IMR-90 (cell line): ENCODE data around the gene CACNG5. TPM values are rescaled to one million over a fixed set of nuclear protein-coding genes. Genes with fewer than 3 reads are reported as not detected.

Source experiments
- ATAC-seq: fragments of 200-7000 bp; cut with Tn5 transposase; 2 replicates; pipeline ENCODE4 v1.9.1; 2020; ENCODE audit warnings: low read depth, mild to moderate bottlenecking, moderate library complexity
- BruUV-seq: library from RNA; stranded (reverse); fragments of 400-500 nt; replicated peaks from 2 replicates; lab custom pipeline; 2021; lab: Mats Ljungman, UMichigan
- CTCF ChIA-PET: fragments of 300-600 bp; formaldehyde crosslinking; extraction: SDS; loops from one replicate; lab custom pipeline; 2021; ENCODE audit warnings: antibody characterized with exemption; lab: Yijun Ruan, JAX
- POLR2A ChIA-PET: fragments of 300-600 bp; sonication (Branson Sonifier 250); formaldehyde crosslinking; loops from one replicate; lab custom pipeline; 2022; ENCODE audit warnings: antibody characterized with exemption; ENCODE audit not compliant: unreplicated experiment; lab: Charles Lee
- DNase-seq: peaks from one replicate; pipeline ENCODE4 v3.0.0; 2013
- H2AFZ ChIP-seq: replicated peaks from 2 replicates; pipeline ENCODE3; 2013; ENCODE audit warnings: low read length, mild to moderate bottlenecking; ENCODE audit not compliant: poor library complexity
- H2AK5ac ChIP-seq: 2 replicates; pipeline ENCODE4 v1.6.1; 2013; ENCODE audit warnings: low read depth, low read length, inconsistent platforms
- H2AK9ac ChIP-seq: replicated peaks from 2 replicates; pipeline ENCODE3; 2013; ENCODE audit warnings: mild to moderate bottlenecking, low read depth, low read length, moderate library complexity; ENCODE audit not compliant: poor library complexity
- H2BK120ac ChIP-seq: 2 replicates; pipeline ENCODE4 v1.6.1; 2013; ENCODE audit warnings: low read depth, low read length, inconsistent platforms
- H2BK15ac ChIP-seq: 3 replicates; pipeline ENCODE4 v1.6.1; 2013; ENCODE audit warnings: low read depth, low read length, inconsistent platforms
- H2BK20ac ChIP-seq: 2 replicates; pipeline ENCODE4 v1.6.1; 2013; ENCODE audit warnings: low read depth, mild to moderate bottlenecking, inconsistent platforms, low read length, moderate library complexity
- H2BK5ac ChIP-seq: 2 replicates; pipeline ENCODE4 v1.6.1; 2013; ENCODE audit warnings: mild to moderate bottlenecking, low read depth, low read length, inconsistent platforms; ENCODE audit not compliant: poor library complexity, severe bottlenecking
- H3K14ac ChIP-seq: replicated peaks from 2 replicates; pipeline ENCODE4 v1.6.1; 2013; ENCODE audit warnings: low read depth, low read length, inconsistent platforms
- H3K18ac ChIP-seq: 2 replicates; pipeline ENCODE4 v1.6.1; 2013; ENCODE audit warnings: low read depth, low read length, control low read depth
- H3K23ac ChIP-seq: 2 replicates; pipeline ENCODE4 v1.6.1; 2013; ENCODE audit warnings: low read depth, low read length, inconsistent platforms
- H3K27ac ChIP-seq: 2 replicates; pipeline ENCODE4 v1.5.1; 2013; ENCODE audit warnings: mild to moderate bottlenecking, control low read depth, low read length; ENCODE audit not compliant: insufficient read depth
- H3K27me3 ChIP-seq: 2 replicates; pipeline ENCODE4 v1.6.1; 2013; ENCODE audit warnings: low read length; ENCODE audit not compliant: control insufficient read depth, insufficient read depth
- H3K36me3 ChIP-seq: 2 replicates; pipeline ENCODE4 v1.6.1; 2013; ENCODE audit warnings: low read length, mixed read lengths; ENCODE audit not compliant: control insufficient read depth, insufficient read depth
- H3K4ac ChIP-seq: 2 replicates; pipeline ENCODE4 v1.6.1; 2013; ENCODE audit warnings: low read depth, low read length, inconsistent platforms
- H3K4me1 ChIP-seq: 2 replicates; pipeline ENCODE4 v1.6.1; 2013; ENCODE audit warnings: low read length, mixed read lengths; ENCODE audit not compliant: control insufficient read depth, insufficient read depth
- H3K4me2 ChIP-seq: 2 replicates; pipeline ENCODE4 v1.6.1; 2013; ENCODE audit warnings: low read depth, mild to moderate bottlenecking, control low read depth, low read length, moderate library complexity
- H3K4me3 ChIP-seq: 2 replicates; pipeline ENCODE4 v1.5.1; 2013; ENCODE audit warnings: low read depth, mild to moderate bottlenecking, control low read depth, low read length, moderate library complexity; ENCODE audit not compliant: insufficient read depth
- H3K56ac ChIP-seq: 2 replicates; pipeline ENCODE4 v1.6.1; 2013; ENCODE audit warnings: low read length, inconsistent platforms; ENCODE audit not compliant: insufficient read depth; ENCODE audit errors: extremely low read depth
- H3K79me1 ChIP-seq, 2 experiments: 2 replicates each; pipeline ENCODE4 v1.6.1; 2013; ENCODE audit warnings: low read length in 2 of 2, inconsistent platforms in 1 of 2, low read depth in 1 of 2
- H3K9ac ChIP-seq: 2 replicates; pipeline ENCODE4 v1.6.1; 2013; ENCODE audit warnings: low read depth, low read length, control low read depth
- H3K9me1 ChIP-seq: 2 replicates; pipeline ENCODE4 v1.6.1; 2013; ENCODE audit warnings: low read length, inconsistent platforms; ENCODE audit not compliant: insufficient read depth
- H3K9me3 ChIP-seq: 2 replicates; pipeline ENCODE4 v1.6.1; 2013; ENCODE audit warnings: low read length; ENCODE audit not compliant: control insufficient read depth, insufficient read depth
- H4K20me1 ChIP-seq: 2 replicates; pipeline ENCODE4 v1.6.1; 2013; ENCODE audit warnings: low read length, inconsistent platforms; ENCODE audit not compliant: insufficient read depth
- H4K5ac ChIP-seq: 2 replicates; pipeline ENCODE4 v1.6.1; 2013; ENCODE audit warnings: mild to moderate bottlenecking, low read depth, low read length, control low read depth
- H4K8ac ChIP-seq, 2 experiments: 2 replicates each; pipeline ENCODE4 v1.6.1; 2013; ENCODE audit warnings: low read depth in 2 of 2, low read length in 2 of 2, control low read depth in 1 of 2, inconsistent platforms in 1 of 2
- H4K91ac ChIP-seq: 2 replicates; pipeline ENCODE4 v1.6.1; 2013; ENCODE audit warnings: low read depth, low read length, inconsistent platforms; ENCODE audit not compliant: insufficient read depth
- BHLHE40 ChIP-seq: fragments of 150-350 bp; IDR thresholded peaks from 2 replicates; pipeline ENCODE4 v1.6.1; 2016; ENCODE audit warnings: mild to moderate bottlenecking, low read depth, low read length
- FOS ChIP-seq: fragments of 150-350 bp; IDR thresholded peaks from 2 replicates; pipeline ENCODE4 v1.6.1; 2016; ENCODE audit warnings: low read depth, low read length
- MAFK ChIP-seq: IDR thresholded peaks from 2 replicates; pipeline ENCODE4 v1.6.1; 2012; ENCODE audit warnings: low read depth, low read length, improper control_type of control experiment
- MAZ ChIP-seq: IDR thresholded peaks from 2 replicates; pipeline ENCODE4 v1.6.1; 2012; ENCODE audit warnings: low read depth, mild to moderate bottlenecking, low read length, improper control_type of control experiment, moderate library complexity, borderline replicate concordance
- MXI1 ChIP-seq: IDR thresholded peaks from 2 replicates; pipeline ENCODE4 v1.6.1; 2012; ENCODE audit warnings: low read depth, mild to moderate bottlenecking, low read length, moderate library complexity, borderline replicate concordance
- RAD21 ChIP-seq: IDR thresholded peaks from 2 replicates; pipeline ENCODE4 v1.6.1; 2012; ENCODE audit warnings: low read length, improper control_type of control experiment
- RFX5 ChIP-seq: IDR thresholded peaks from 2 replicates; pipeline ENCODE4 v1.8.0; 2012; ENCODE audit warnings: low read depth, mild to moderate bottlenecking, low read length, moderate library complexity
- WGBS, 2 experiments: methylation state at CpG; one replicate each; pipeline versions ENCODE4 v1.1.5 to v1.1.7; 2013; ENCODE audit warnings: missing lambda C conversion rate in 2 of 2; ENCODE audit not compliant: insufficient read length in 1 of 2; ENCODE audit errors: extremely low coverage in 2 of 2; 5-methylcytosine and 5-hydroxymethylcytosine counted together
- dilution Hi-C: fragments of 300-500 bp; cut with HindIII; formaldehyde crosslinking; loops from one replicate; pipeline ENCODE4 v1.14.3; 2018; ENCODE audit warnings: low sequenced_read_pairs; ENCODE audit not compliant: unreplicated experiment
- in situ Hi-C: fragments of 300-500 bp; cut with MboI; formaldehyde crosslinking; loops from 3 replicates; pipeline ENCODE4 v1.14.3; 2019; ENCODE audit warnings: low sequenced_read_pairs, inconsistent platforms, mixed read lengths
- intact Hi-C: fragments of 100-400 bp; cut with micrococcal nuclease; formaldehyde crosslinking; loops from 2 replicates; pipeline ENCODE4 v1.10.0; 2022
- polyA plus RNA-seq, 3 experiments: library from polyadenylated mRNA; depleted of rRNA; stranded (reverse); fragments of >200 nt; gene quantifications; 2 replicates each; pipeline ENCODE4 v1.2.3, GENCODE V29; 2012; ENCODE audit warnings: low replicate concordance in 1 of 3
- total RNA-seq: library from RNA; depleted of rRNA; stranded (reverse); fragments of >200 nt; gene quantifications from 2 replicates; pipeline ENCODE4 v1.2.3, GENCODE V29; 2012
- TF ChIP-seq, protein P1 (sequence below): fragments of 150-350 bp; IDR thresholded peaks from 2 replicates; pipeline ENCODE4 v1.6.1; 2017; ENCODE audit warnings: mild to moderate bottlenecking, antibody characterized with exemption, low read length, low read depth
- TF ChIP-seq, protein P2 (sequence below): conservative IDR thresholded peaks from 2 replicates; pipeline ENCODE4 v1.5.1; 2012; ENCODE audit warnings: mild to moderate bottlenecking, low read depth, low read length, improper control_type of control experiment

Gene CACNG5
- total and polyA plus RNA-seq, 2 of the 4 experiments (the other 2 are of a cell fraction), result not detected

DNA sequence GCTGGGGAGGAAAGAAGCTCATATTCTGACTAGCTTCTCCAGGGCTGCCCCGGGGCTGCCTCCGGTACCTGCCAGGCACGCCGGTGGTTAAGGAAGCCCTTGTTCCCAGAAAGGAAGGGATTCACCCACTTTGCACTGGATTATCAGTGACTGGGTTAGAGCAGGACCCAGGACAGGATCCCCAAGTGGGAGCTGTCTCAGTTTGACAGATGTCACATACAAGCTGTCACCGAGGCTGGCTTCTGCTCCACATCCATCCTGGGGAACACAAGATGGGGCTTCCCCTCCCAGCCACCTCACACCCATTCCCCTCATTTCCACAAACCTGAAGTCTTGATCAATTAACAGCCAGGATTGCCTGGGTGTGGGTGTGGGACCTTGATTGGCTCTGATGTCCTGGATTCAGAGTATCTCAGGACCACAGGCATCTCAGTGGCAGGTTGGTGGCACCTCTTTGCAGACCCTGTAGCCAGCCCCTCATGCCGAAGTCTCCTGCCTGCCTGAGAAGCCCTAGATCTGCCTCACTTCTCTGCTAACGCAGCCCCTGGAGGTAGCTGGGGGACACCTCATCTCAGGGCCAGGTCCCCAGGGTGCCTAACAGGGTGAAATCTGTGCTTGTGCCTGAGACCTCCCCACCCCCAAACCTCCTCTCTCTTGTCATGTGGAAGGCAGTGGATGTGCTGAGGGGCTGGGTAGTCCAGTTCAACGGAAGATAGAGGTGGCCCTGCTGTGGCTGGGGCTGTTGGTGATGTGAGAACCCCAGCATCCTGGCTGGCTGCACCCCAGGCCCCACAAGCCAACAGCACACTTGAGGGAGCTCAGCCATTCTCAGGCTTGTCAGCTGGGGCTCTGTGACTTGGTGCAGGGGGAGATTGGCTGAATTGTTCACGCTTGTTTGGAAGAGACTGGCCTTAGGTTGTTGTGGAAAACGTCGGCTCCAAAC is 1.4 kb downstream of the CACNG5 start:
- no peak overlapping the region for H3K9ac ChIP-seq
- H4K91ac ChIP-seq, result no peak overlapping the region
- peaks cover 59% of the 10 kb centered on the region for H3K27me3 ChIP-seq
- H2AFZ ChIP-seq, result no peak overlapping the region
- no peak overlapping the region for H2BK5ac ChIP-seq
- no peak overlapping the region for H3K4me3 ChIP-seq
- H3K23ac ChIP-seq, result no peak overlapping the region
- no peaks in the 10 kb centered on the region for H4K20me1 ChIP-seq
- H2BK20ac ChIP-seq, result no peak overlapping the region
- no peak overlapping the region for H3K56ac ChIP-seq
- H3K9me3 ChIP-seq, result no peaks in the 10 kb centered on the region
- POLR2A ChIA-PET, result no interaction called here
- no peak overlapping the region for H3K18ac ChIP-seq
- H3K14ac ChIP-seq, result no peak overlapping the region
- BruUV-seq, result no TSS peak
- 83% methylated on average over 3 of the region's 11 CpGs; no CpG with 5 or more reads in 1 of the 2 experiments for WGBS, 2 experiments
- H3K27ac ChIP-seq, result no peak overlapping the region
- no peaks in the 10 kb centered on the region for H3K36me3 ChIP-seq
- no peak overlapping the region for H2AK9ac ChIP-seq
- no peak for ATAC-seq
- intact Hi-C loops, result no loop called here
- H3K79me1 ChIP-seq, result no peaks in the 10 kb centered on the region
- no peak overlapping the region for H3K4me2 ChIP-seq
- in situ Hi-C loops, result no loop called here
- no peak overlapping the region for H4K8ac ChIP-seq
- H3K4ac ChIP-seq, result no peak overlapping the region
- H2BK15ac ChIP-seq, result no peak overlapping the region
- TF ChIP-seq MAFK (no peak), MAZ (no peak), BHLHE40 (no peak), MXI1 (no peak), FOS (no peak), RAD21 (no peak), RFX5 (no peak)
- TF ChIP-seq, protein P1, sequence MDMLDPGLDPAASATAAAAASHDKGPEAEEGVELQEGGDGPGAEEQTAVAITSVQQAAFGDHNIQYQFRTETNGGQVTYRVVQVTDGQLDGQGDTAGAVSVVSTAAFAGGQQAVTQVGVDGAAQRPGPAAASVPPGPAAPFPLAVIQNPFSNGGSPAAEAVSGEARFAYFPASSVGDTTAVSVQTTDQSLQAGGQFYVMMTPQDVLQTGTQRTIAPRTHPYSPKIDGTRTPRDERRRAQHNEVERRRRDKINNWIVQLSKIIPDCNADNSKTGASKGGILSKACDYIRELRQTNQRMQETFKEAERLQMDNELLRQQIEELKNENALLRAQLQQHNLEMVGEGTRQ, result no peak
- TF ChIP-seq, protein P2, sequence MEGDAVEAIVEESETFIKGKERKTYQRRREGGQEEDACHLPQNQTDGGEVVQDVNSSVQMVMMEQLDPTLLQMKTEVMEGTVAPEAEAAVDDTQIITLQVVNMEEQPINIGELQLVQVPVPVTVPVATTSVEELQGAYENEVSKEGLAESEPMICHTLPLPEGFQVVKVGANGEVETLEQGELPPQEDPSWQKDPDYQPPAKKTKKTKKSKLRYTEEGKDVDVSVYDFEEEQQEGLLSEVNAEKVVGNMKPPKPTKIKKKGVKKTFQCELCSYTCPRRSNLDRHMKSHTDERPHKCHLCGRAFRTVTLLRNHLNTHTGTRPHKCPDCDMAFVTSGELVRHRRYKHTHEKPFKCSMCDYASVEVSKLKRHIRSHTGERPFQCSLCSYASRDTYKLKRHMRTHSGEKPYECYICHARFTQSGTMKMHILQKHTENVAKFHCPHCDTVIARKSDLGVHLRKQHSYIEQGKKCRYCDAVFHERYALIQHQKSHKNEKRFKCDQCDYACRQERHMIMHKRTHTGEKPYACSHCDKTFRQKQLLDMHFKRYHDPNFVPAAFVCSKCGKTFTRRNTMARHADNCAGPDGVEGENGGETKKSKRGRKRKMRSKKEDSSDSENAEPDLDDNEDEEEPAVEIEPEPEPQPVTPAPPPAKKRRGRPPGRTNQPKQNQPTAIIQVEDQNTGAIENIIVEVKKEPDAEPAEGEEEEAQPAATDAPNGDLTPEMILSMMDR, result no peak
- DNase-seq, result no peak
- no peak overlapping the region for H2AK5ac ChIP-seq
- H3K4me1 ChIP-seq, result no peaks in the 10 kb centered on the region
- H4K5ac ChIP-seq, result no peak overlapping the region
- CTCF ChIA-PET, result no interaction called here
- dilution Hi-C loops, result no loop called here
- no peaks in the 10 kb centered on the region for H3K9me1 ChIP-seq
- no peak overlapping the region for H2BK120ac ChIP-seq
